Activated CD4-positive, alpha-beta T cell treated with anti-CD3 and anti-CD28 coated beads for 1 hour (primary cell): ENCODE results near the gene PADI1.

Experiments used
- DNase-seq: peaks from one replicate; pipeline ENCODE4 v3.0.0-alpha.2; 2020

PADI1 gene

DNA sequence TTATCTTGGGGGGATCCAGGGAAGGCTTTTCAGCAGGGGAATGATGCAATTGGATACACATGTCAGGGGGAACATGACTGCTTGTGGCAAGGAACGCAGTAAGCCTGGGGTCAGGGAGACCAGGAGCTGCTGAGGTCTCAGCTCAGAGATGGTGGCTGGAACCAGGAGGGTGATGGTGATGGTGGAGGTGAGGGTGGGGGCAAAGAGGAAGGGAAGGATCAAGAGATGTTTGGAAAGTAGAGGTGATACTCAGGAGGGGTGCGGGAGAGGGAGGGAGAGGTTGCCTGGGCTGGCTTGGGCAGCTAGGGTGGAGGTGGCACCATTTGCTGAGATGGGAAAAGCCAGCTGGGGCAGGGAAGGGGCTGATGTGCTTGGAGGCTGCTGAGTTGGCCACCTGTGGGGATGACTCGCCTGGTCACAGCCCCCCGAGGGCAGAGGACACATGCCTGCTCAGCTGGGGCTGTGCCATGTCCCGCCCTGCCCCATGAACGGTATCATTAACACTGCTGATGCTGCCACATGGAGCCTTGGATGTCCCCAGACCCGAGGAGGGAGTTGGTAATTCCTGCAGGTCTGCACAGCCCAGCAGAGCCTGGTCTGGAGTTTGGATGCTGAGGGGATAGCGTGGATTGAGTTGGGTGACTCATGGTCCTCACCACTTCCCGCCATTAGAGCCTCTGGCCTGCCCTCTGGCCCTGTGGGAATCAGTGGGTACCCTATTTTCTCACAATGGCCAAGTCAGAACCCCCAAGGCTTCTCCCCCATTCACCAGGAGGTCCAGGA is 6.3 kb upstream of the PADI1 start:
- no peak for DNase-seq

DNA sequence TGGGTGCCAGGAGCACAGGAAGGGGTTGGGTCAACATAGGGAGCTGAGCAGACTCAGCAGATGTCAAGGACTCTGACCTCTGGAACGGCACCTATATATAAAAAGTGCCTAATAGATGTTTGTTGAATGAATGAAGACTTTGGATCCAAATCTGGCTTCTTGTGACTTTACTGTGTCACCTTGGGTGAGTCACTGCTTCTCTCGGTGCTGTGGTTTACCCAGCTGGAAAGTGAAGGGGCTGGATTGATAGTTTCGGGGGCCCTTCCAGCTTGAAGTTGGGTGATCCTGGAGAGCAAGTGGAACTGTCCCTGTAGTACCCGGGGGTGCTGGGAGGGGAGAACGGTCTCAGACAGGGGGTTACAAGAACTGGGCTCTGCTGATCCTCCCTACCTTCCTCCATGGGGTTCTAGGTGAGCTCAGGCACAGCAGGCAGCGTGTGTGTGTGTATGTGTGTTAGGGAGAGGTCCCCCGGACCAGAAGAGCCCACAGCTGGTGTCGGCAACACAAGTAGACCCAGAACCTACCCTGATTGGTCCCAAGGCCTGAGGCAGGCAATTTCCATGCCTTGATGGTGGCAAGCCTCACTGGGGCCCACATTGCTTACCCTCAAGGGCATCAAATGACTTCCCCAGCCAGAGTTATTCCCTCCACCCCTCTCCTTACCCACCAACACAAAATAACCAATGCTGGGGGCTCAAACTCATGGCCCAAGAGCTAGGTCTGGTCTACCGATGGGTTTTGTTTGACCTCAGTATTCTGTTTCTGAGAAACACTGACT is 5.5 kb upstream of the PADI1 start:
- no peak for DNase-seq

GRCh38 chr1:17200246-17200645 is 4.7 kb upstream of the PADI1 start:
- DNase-seq: no peak

GRCh38 chr1:17200756-17201155 is 4.2 kb upstream of the PADI1 start:
- DNase-seq: no peak

GRCh38 chr1:17201201-17202021 is 3.5 kb upstream of the PADI1 start:
- DNase-seq: no peak

DNA sequence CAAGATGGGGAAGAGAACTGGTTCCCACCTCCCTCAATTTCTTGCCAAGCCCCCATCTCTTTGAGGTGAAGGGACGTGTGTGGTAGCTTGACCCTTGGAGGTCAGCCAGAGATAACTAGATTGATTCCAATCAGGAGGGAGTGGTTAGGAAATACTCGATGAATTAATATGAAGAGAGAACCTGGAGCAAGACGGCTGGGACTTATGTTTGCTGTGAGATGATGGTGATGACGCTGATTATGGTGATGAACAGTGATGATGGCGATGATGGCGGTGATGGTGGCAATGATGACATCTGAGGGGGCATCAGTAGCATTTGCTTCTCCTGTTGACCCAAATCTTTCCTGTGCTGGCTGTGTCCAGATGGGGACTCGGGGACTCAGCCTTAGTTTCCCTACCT is 724 bp downstream of the PADI1 start:
- DNase-seq: no peak

- DNase-seq: no peak
Observed at GRCh38 chr1:17206196-17206595, 1.3 kb downstream of the PADI1 start.

GRCh38 chr1:17207046-17207445 is 2.1 kb downstream of the PADI1 start:
- no peak for DNase-seq

GRCh38 chr1:17207540-17207939 is 2.6 kb downstream of the PADI1 start:
- no peak for DNase-seq

DNA sequence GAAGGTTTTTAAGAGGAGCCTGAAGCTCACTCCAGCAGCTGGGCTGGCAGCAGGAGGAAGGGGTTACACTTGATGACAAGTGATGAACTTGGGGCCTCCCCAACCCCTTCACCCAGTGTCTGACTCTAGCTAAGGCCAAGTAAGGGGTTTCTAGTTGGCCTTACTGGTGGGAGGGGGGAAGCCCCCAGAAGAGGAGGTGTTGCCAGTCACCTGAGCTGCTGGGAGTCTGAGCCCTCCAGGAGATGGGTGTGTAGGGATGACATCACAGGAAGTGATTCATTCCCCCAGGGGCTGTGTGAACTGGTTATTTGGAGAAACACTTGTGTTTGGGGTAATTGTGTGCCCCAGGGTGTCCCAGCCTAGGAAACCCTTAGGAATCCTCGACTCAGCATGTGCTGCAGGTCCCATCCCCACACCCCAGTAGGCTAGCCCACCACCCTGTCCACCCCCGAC is 3.1 kb downstream of the PADI1 start:
- peak; percentile 11 for DNase-seq

GRCh38 chr1:17208546-17208945 is 3.6 kb downstream of the PADI1 start:
- DNase-seq: no peak

GRCh38 chr1:17209430-17209829 is 4.5 kb downstream of the PADI1 start:
- no peak for DNase-seq

DNA sequence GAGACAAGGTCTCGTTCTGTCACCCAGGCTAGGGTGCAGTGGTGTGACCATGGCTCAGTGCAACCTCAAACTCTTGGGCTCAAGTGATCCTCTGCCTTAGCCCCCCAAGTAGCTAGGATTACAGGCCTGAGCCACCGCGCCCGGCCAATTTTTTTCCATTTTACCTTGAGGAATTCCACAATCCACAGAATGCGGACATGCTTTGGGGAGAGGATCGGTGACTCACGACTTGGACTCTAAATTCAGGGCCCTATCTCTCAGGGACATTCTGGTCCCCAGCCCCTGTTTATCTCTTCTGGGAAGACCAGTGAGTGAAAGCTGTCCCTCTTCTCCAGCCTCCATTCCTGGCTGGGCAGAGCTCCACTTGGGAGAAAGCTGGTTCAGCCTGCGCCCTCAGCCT is 5.2 kb downstream of the PADI1 start:
- no peak for DNase-seq

- DNase-seq: no peak
Observed at GRCh38 chr1:17211377-17211776, 6.4 kb downstream of the PADI1 start.

DNA sequence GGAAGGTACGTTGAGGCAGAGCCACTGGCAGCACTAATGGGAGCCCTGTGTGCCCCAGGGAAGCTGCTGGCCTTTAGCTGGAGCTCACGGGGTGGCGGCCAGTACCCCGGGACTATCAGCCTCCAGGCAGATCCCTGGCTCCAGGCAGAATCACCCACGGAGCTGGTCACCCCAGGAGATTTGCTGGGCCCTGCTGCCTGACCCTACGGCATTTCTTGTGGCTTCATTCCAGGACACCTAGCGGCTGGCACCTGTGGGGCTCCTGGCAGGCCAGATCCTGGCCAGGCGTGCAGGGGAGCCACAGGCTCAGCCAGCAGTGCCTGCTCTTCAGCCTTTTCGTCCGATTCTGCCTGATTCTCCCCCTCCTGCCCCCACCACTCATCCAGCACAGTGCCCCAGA is 7.1 kb downstream of the PADI1 start:
- no peak for DNase-seq

- DNase-seq: peak; percentile 32
Observed at GRCh38 chr1:17212487-17213121, 7.7 kb downstream of the PADI1 start.

- no peak for DNase-seq
Observed at GRCh38 chr1:17213148-17213781, 8.3 kb downstream of the PADI1 start.

DNA sequence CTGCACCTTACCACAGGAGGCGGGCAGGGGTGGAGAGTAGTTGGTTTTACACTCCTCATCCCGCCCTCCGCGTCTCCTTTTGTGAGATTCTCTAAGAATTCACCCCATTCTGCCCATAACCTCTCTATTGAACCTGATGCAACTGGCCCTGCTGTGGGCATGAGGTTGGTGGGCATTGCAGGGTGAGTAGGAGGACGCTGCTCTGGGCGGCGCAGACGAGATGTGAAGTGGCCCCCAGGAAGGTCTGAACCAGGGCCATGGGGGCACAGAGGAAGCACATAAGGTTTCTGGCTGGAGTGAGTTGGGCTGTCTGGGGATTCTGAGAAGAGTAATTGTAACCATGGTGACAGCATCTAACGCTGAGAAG is 8.8 kb downstream of the PADI1 start:
- DNase-seq: no peak

- no peak for DNase-seq
Observed at GRCh38 chr1:17214876-17215544, 10.1 kb downstream of the PADI1 start.

DNA sequence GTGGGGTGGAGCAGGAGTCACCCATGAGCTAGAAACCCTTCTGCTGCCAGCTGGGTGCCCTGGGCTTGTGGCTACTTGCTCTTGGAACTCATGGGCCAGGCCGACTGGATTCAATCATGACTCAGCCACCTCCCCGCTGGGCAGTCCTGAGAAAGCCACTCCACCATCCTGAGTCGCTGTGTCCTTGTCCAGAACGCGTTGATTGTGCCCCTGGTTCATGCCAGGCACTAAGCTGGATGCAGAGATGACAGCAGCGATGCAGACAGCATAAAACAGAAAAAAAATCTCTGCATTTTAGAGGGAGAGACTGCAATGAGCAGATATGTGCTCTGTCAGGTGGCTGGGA is 10.6 kb downstream of the PADI1 start:
- no peak for DNase-seq

- no peak for DNase-seq
Observed at GRCh38 chr1:17216078-17216477, 11.2 kb downstream of the PADI1 start.

DNA sequence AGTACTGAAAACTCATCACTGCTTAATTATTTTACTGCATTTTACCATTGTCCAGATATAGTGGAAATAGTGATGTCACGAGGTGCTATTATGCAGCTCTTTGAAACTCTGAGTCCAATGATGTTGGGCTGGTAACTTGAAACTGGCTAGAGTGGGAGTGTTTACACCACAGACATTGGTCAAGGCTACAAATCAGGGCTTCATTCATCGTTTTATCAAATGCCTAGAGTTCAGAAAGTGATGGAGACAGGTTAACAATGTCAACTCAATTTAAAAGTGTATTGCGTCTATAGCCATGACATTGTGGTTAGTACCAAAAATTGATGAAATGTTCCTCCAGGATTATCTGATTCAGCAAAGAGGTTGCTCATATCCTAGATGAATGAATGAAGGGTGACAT is 12.7 kb downstream of the PADI1 start:
- no peak for DNase-seq
